ENCODE results near the gene RER1.
"Not testable (repeated sequence)": the region's sequence is repeated elsewhere in the genome, so short reads cannot be mapped to it uniquely, and the experiment has no call there.

RER1 gene

GRCh38 chr1:2430592-2430973, 38.9 kb downstream of the RER1 start:
- no peak for DNase-seq

- no peak for DNase-seq
Measured at GRCh38 chr1:2431103-2431502, 39.5 kb downstream of the RER1 start.

- no peak for DNase-seq
Measured at GRCh38 chr1:2431518-2431917, 39.9 kb downstream of the RER1 start.

- no peak for DNase-seq
Measured at GRCh38 chr1:2432441-2432844, 40.8 kb downstream of the RER1 start.

GRCh38 chr1:2433196-2433595, 41.6 kb downstream of the RER1 start:
- DNase-seq, result no peak

GRCh38 chr1:2433936-2434655, 42.5 kb downstream of the RER1 start:
- no peak for DNase-seq

- no peak for DNase-seq
Measured at GRCh38 chr1:2435091-2435490, 43.5 kb downstream of the RER1 start.

- no peak for DNase-seq
Measured at GRCh38 chr1:2435746-2436355, 44.2 kb downstream of the RER1 start.

GRCh38 chr1:2436876-2437275, 45.2 kb downstream of the RER1 start:
- DNase-seq, result no peak

- DNase-seq, result no peak
Measured at GRCh38 chr1:2437617-2438016, 46.0 kb downstream of the RER1 start.

GRCh38 chr1:2438038-2438437, 46.4 kb downstream of the RER1 start:
- no peak for DNase-seq

- DNase-seq, result no peak
Measured at GRCh38 chr1:2438641-2439040, 47.0 kb downstream of the RER1 start.

GRCh38 chr1:2439369-2439768, 47.7 kb downstream of the RER1 start:
- DNase-seq, result no peak

GRCh38 chr1:2440346-2440745, 48.7 kb downstream of the RER1 start:
- not testable (repeated sequence) for DNase-seq

GRCh38 chr1:2441746-2442145, 50.1 kb downstream of the RER1 start:
- DNase-seq, result no peak

GRCh38 chr1:2442661-2443060, 51.0 kb downstream of the RER1 start:
- DNase-seq, result no peak

GRCh38 chr1:2443277-2444137, 51.9 kb downstream of the RER1 start:
- no peak for DNase-seq

GRCh38 chr1:2444138-2444591, 52.5 kb downstream of the RER1 start:
- no peak for DNase-seq

GRCh38 chr1:2445162-2445822, 53.7 kb downstream of the RER1 start:
- DNase-seq, result no peak

- no peak for DNase-seq
Measured at GRCh38 chr1:2445823-2446215, 54.2 kb downstream of the RER1 start.

GRCh38 chr1:2446394-2446793, 54.8 kb downstream of the RER1 start:
- no peak for DNase-seq

GRCh38 chr1:2446861-2447260, 55.2 kb downstream of the RER1 start:
- no peak for DNase-seq
